Mesothelial cell of epicardium (in vitro differentiated cells): ENCODE data around the gene MYBPC1. TPM values are rescaled to one million over a fixed set of nuclear protein-coding genes. Genes with fewer than 3 reads are reported as not detected.

ENCODE experiments used
- DNase-seq, 2 experiments: peaks; one replicate each; pipeline ENCODE4 v3.0.0; 2021; ENCODE audit warnings: low spot score in 2 of 2; ENCODE audit not compliant: unreplicated experiment in 2 of 2
- H3K27ac Mint-ChIP-seq: 2 replicates; pipeline ENCODE4 v1.8.0; 2021; ENCODE audit warnings: mixed read lengths
- H3K27me3 Mint-ChIP-seq: 2 replicates; pipeline ENCODE4 v1.8.0; 2021; ENCODE audit warnings: low read depth, mixed read lengths
- H3K36me3 Mint-ChIP-seq: 2 replicates; pipeline ENCODE4 v1.8.0; 2021; ENCODE audit warnings: mixed read lengths
- H3K4me1 Mint-ChIP-seq: 2 replicates; pipeline ENCODE4 v1.8.0; 2021; ENCODE audit warnings: mixed read lengths
- H3K4me3 Mint-ChIP-seq: 2 replicates; pipeline ENCODE4 v1.8.0; 2021; ENCODE audit warnings: mild to moderate bottlenecking, moderate library complexity, mixed read lengths
- H3K9me3 Mint-ChIP-seq: 2 replicates; pipeline ENCODE4 v1.8.0; 2021; ENCODE audit warnings: mixed read lengths
- CTCF ChIP-seq: fragments of 200-600 bp; sonication (generic); IDR thresholded peaks from one replicate; pipeline ENCODE4 v1.5.0; 2021; ENCODE audit warnings: antibody characterized with exemption; ENCODE audit not compliant: unreplicated experiment
- total RNA-seq: library from RNA; stranded (reverse); gene quantifications from 3 replicates; pipeline ENCODE4 v1.2.1, GENCODE V29; 2021

The MYBPC1 gene
- total RNA-seq, 1 donor from 2014 or later: not detected

GRCh38 chr12:101648195-101648594 lies 53.4 kb downstream of the MYBPC1 start:
- TF ChIP-seq CTCF: no peak
- Mint-ChIP-seq H3K9me3 (no peaks in the 10 kb centered on the region), H3K27ac (no peak overlapping the region), H3K4me3 (no peak overlapping the region), H3K4me1 (peaks cover 3% of the 10 kb centered on the region), H3K36me3 (no peaks in the 10 kb centered on the region), H3K27me3 (peaks cover 46% of the 10 kb centered on the region)
- no peak for DNase-seq

GRCh38 chr12:101650346-101651117 lies 55.8 kb downstream of the MYBPC1 start:
- peaks cover 47% of the 10 kb centered on the region for H3K27me3 Mint-ChIP-seq
- no peak overlapping the region for H3K4me3 Mint-ChIP-seq
- H3K4me1 Mint-ChIP-seq: no peaks in the 10 kb centered on the region
- TF ChIP-seq CTCF: no peak
- H3K27ac Mint-ChIP-seq: no peak overlapping the region
- no peaks in the 10 kb centered on the region for H3K9me3 Mint-ChIP-seq
- DNase-seq: no peak
- no peaks in the 10 kb centered on the region for H3K36me3 Mint-ChIP-seq

- H3K27me3 Mint-ChIP-seq: peaks cover 38% of the 10 kb centered on the region
- no peaks in the 10 kb centered on the region for H3K36me3 Mint-ChIP-seq
- DNase-seq: no peak
- H3K9me3 Mint-ChIP-seq: no peaks in the 10 kb centered on the region
- H3K4me1 Mint-ChIP-seq: no peaks in the 10 kb centered on the region
- no peak overlapping the region for H3K4me3 Mint-ChIP-seq
- no peak overlapping the region for H3K27ac Mint-ChIP-seq
- no peak for TF ChIP-seq CTCF
Measured at GRCh38 chr12:101653030-101653429, 58.3 kb downstream of the MYBPC1 start.

- Mint-ChIP-seq H3K4me3 (no peak overlapping the region), H3K9me3 (no peaks in the 10 kb centered on the region), H3K27ac (no peak overlapping the region), H3K4me1 (no peaks in the 10 kb centered on the region), H3K27me3 (peaks cover 38% of the 10 kb centered on the region), H3K36me3 (no peaks in the 10 kb centered on the region)
- DNase-seq: no peak
- no peak for TF ChIP-seq CTCF
Measured at GRCh38 chr12:101653503-101653902, 58.7 kb downstream of the MYBPC1 start.

GRCh38 chr12:101654442-101654841 lies 59.7 kb downstream of the MYBPC1 start:
- Mint-ChIP-seq H3K27me3 (peaks cover 30% of the 10 kb centered on the region), H3K4me1 (no peaks in the 10 kb centered on the region), H3K36me3 (no peaks in the 10 kb centered on the region), H3K27ac (no peak overlapping the region), H3K4me3 (no peak overlapping the region), H3K9me3 (no peaks in the 10 kb centered on the region)
- DNase-seq: no peak
- no peak for TF ChIP-seq CTCF
